ENCODE results near the gene ARHGAP33.

Gene ARHGAP33

DNA sequence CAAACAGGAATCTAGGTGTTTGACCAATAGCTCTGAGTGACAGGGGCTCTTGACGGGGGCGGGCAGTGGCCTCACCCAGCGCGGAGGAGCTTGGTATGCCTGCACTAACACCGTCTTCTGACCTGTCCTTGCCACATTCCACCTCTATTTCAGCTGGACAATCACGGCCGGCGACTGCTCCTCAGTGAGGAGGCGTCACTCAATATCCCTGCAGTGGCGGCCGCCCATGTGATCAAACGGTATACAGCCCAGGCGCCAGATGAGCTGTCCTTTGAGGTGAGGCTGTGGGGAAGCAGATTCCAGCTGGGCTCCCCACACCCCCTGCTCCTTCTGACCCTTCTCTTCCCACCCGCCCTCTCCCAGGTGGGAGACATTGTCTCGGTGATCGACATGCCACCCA is 4.7 kb downstream of the ARHGAP33 start:
- DNase-seq (ENCODE audit: low spot score): no peak

DNA sequence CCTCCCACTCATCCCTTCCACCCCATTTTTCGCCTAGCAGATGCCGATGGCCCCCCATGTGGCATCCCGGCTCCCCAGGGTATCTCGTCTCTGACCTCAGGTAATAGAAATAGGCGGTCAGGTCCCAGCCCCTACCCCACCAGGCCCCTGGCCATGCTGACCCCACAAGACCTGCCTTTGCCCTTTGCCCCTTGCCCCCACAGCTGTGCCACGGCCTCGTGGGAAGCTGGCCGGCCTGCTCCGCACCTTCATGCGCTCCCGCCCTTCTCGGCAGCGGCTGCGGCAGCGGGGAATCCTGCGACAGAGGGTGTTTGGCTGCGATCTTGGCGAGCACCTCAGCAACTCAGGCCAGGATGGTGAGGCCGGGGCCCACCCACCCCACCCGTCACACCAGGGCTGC is 5.4 kb downstream of the ARHGAP33 start:
- DNase-seq (ENCODE audit: low spot score): no peak

- no peak for DNase-seq (ENCODE audit: low spot score)
Observed at GRCh38 chr19:35781650-35782049, 6.3 kb downstream of the ARHGAP33 start.

DNA sequence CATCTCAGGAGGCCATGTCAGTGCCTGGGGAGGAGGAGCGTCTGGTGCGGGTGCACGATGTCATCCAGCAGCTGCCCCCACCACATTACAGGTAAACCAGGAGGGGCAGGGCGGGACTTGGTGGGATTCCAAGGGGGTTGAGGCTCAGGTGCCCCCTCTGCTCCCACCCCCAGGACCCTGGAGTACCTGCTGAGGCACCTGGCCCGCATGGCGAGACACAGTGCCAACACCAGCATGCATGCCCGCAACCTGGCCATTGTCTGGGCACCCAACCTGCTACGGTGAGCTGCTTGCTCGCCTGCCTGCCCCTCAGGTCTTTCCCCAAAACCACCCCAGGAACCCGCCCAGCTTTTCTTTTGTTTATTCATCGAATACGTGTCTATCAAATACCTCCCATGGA is 7.2 kb downstream of the ARHGAP33 start:
- no peak for DNase-seq (ENCODE audit: low spot score)

GRCh38 chr19:35783469-35784434 is 8.4 kb downstream of the ARHGAP33 start:
- no peak for DNase-seq (ENCODE audit: low spot score)

- DNase-seq (ENCODE audit: low spot score): no peak
Observed at GRCh38 chr19:35784503-35785338, 9.4 kb downstream of the ARHGAP33 start.

DNA sequence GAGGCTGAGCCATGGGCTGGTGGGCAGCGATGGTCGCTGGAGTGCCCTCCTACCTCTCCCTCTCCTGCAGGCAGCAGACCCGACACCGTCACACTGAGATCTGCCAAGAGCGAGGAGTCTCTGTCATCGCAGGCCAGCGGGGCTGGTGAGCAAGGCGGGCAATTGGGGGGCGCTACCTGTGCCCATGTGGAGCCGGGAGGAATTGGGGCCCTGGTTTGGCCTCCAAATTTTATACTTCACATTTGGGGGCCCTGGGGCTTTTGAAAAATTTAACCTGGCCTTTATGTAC is 9.9 kb downstream of the ARHGAP33 start:
- DNase-seq (ENCODE audit: low spot score): no peak

- DNase-seq (ENCODE audit: low spot score): no peak
Observed at GRCh38 chr19:35786299-35787160, 11.2 kb downstream of the ARHGAP33 start.

DNA sequence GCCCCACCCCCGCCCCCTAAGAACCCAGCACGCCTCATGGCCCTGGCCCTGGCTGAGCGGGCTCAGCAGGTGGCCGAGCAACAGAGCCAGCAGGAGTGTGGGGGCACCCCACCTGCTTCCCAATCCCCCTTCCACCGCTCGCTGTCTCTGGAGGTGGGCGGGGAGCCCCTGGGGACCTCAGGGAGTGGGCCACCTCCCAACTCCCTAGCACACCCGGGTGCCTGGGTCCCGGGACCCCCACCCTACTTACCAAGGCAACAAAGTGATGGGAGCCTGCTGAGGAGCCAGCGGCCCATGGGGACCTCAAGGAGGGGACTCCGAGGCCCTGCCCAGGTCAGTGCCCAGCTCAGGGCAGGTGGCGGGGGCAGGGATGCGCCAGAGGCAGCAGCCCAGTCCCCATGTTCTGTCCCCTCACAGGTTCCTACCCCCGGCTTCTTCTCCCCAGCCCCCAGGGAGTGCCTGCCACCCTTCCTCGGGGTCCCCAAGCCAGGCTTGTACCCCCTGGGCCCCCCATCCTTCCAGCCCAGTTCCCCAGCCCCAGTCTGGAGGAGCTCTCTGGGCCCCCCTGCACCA is 11.9 kb downstream of the ARHGAP33 start:
- DNase-seq (ENCODE audit: low spot score): no peak

DNA sequence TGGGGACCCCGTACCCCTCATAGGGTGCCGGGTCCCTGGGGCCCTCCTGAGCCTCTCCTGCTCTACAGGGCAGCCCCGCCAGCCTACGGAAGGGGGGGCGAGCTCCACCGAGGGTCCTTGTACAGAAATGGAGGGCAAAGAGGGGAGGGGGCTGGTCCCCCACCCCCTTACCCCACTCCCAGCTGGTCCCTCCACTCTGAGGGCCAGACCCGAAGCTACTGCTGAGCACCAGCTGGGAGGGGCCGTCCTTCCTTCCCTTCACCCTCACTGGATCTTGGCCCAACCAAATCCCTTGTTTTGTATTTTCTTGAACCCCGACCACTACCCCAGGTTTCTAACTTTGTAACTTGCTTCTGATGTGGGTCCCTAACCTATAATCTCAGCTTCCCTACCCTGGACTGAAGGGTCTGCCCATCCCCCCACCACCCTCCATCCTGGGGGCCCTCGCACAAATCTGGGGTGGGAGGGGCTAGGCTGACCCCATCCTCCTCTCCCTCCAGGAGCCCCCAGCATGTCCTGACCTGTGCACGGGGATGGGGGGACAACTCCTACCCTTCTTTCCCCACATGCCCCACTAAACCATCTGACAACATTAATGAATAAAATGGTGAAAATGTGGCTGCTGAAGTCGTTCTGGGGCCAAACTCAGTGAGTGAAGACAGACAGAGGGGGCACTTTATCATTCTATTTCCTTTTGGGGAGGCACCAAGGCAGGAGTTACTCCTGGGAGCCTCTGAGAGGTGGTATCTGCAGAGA is 13.0 kb downstream of the ARHGAP33 start:
- no peak for DNase-seq (ENCODE audit: low spot score)

GRCh38 chr19:35789195-35789977 is 14.0 kb downstream of the ARHGAP33 start:
- DNase-seq (ENCODE audit: low spot score): no peak

DNA sequence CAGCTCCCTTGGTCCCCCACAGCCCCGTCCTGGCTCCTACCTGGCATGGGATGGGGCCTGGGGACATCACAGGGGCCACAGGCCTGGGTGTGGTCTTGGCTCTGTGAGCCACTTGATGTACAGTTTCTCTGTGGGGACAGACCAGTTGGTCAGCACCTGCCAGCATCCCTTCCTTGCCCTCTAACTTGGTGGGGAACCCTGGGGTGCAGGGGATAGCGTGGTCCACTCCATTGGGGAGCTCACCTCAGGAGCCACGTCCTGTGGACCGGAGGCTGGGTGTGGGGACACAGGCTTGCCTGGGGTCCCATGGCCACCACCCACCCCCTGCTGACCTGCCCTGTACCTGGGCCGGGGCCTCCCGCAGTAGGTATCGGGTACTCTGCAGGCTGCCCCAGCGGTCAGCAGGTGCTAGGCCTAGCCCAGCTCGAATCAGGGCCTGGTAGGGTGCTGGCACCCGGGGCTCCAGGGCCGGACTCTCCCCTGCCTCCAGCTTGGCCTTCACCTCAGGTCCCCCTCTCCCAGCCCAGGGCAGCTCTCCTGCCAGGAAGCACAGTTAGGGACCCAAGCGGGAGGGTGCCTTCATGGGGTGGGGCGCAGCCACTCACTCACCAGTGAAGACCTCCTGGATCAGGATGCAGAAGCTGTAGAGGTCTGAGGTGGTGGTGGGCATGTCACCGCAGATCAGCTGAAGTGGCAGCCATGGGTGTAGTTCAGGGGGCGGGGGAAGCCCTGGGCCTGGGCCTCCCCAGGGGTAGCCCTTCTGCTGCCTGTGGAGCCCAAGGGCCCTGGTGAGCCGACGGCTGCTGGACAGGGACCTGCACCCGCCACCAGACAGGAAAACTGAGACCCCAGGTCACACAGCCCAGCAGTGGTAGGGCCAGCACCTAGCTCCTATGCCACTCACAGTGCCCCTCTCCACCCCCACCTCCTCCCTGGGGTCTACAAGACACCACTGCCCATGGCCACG is 14.9 kb downstream of the ARHGAP33 start:
- DNase-seq (ENCODE audit: low spot score): no peak

DNA sequence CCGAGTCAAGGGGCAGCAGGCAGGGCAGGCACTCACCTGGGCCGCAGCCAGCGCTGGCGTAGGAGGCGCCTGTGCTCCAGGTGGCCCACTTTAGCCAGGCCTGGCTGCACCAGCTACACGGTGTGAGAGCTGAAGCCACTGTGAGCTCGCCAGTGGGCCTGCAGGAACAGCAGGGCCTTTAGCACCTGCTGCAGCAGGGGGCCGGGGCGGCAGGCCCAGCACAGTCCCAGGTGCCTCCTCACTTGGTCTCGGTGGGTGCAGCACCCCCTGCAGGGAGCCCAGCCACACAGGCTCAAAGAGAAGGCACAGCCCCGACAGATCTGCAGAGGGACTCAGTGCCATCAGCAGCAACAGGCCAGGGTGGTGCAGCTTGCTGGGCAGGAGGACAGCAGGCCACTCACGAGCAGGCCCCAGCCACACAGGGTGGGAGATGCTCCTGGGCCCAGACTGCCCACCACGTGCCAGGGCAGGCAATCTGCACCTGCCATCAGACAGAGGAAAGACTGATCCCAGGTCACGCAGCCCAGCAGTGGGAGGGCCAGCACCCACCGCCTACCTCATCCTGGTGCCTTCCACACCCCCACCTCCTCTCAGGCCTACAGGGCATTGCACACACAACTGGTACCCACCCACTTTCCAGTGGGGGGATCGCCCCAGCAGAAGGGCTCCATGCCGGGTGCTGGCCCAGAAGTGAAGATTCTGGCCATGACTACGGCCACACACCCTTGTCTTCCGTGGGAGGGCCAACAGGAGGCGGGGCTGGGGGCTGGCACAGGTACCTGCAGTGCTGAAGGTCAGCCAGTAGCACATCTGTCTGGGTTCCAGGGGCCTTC is 15.8 kb downstream of the ARHGAP33 start:
- no peak for DNase-seq (ENCODE audit: low spot score)

DNA sequence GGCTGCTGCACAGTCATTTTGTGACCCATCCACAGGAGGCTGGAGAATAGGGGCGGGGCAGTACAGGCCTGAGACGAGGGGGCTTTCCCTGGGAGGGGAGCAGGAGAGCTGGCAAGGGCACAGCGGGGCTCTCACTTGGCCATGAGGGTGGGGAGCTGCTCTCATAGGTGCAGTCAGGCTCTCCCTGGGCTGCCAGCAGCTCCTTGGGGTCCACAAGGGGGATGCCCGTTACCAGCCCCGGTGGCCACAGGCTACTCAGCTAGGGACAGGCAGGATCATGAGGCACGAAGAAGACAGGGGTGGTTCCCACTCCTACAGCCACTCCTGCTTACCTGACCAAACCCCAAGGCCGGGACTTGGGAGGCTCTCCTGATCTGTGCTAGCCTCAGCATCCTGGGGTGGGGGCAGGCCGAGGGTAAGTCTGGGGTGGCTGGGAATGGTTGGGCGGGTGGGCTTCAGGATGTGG is 16.5 kb downstream of the ARHGAP33 start:
- DNase-seq (ENCODE audit: low spot score): no peak

- no peak for DNase-seq (ENCODE audit: low spot score)
Observed at GRCh38 chr19:35792312-35792711, 16.9 kb downstream of the ARHGAP33 start.

GRCh38 chr19:35792888-35793287 is 17.5 kb downstream of the ARHGAP33 start:
- no peak for DNase-seq (ENCODE audit: low spot score)

GRCh38 chr19:35793381-35794165 is 18.2 kb downstream of the ARHGAP33 start:
- DNase-seq (ENCODE audit: low spot score): peak; percentile 79

All from GM03348 (cell line).